DND-41 (cell line): ENCODE results near the gene GPR61.

Source experiments
- ATAC-seq: fragments of 200-7000 bp; cut with Tn5 transposase; 3 replicates; pipeline ENCODE4 v1.9.1; 2021; ENCODE audit warnings: low read depth; ENCODE audit not compliant: insufficient read depth
- DNase-seq: peaks from one replicate; pipeline ENCODE4 v3.0.0-alpha.2; 2020
- H2AFZ ChIP-seq: 2 replicates; pipeline ENCODE4 v1.6.0; 2012; ENCODE audit warnings: low read depth, low read length
- H3K27ac ChIP-seq: 2 replicates; pipeline ENCODE4 v1.5.1; 2012; ENCODE audit warnings: low read length, inconsistent platforms
- H3K27me3 ChIP-seq: fragments of 200-600 bp; sonication (generic); 2 replicates; pipeline ENCODE4 v1.6.0; 2012; ENCODE audit warnings: low read length, mild to moderate bottlenecking, inconsistent platforms; ENCODE audit not compliant: insufficient read depth, poor library complexity
- H3K36me3 ChIP-seq: 2 replicates; pipeline ENCODE4 v1.5.1; 2012; ENCODE audit warnings: low read length, inconsistent platforms; ENCODE audit not compliant: insufficient read depth
- H3K4me1 ChIP-seq: 2 replicates; pipeline ENCODE4 v1.5.1; 2012; ENCODE audit warnings: mild to moderate bottlenecking, low read length; ENCODE audit not compliant: insufficient read depth
- H3K4me2 ChIP-seq: 2 replicates; pipeline ENCODE4 v1.6.0; 2012; ENCODE audit warnings: mild to moderate bottlenecking, moderate library complexity, low read length, inconsistent platforms; ENCODE audit not compliant: insufficient read depth
- H3K4me3 ChIP-seq, 2 experiments: fragments of 200-600 bp in 1 of 2; shearing (Covaris generic) in 1 of 2; 2 replicates each; pipeline ENCODE4 v1.5.1; 2012 to 2016; ENCODE audit warnings: inconsistent platforms in 2 of 2, low read length in 2 of 2, mild to moderate bottlenecking in 2 of 2, low read depth in 1 of 2, moderate library complexity in 1 of 2
- H3K79me2 ChIP-seq: 2 replicates; pipeline ENCODE4 v1.6.0; 2012; ENCODE audit warnings: low read length, inconsistent platforms; ENCODE audit not compliant: insufficient read depth
- H3K9ac ChIP-seq: 2 replicates; pipeline ENCODE4 v1.6.0; 2012; ENCODE audit warnings: low read depth, mild to moderate bottlenecking, inconsistent platforms, low read length, moderate library complexity
- H3K9me3 ChIP-seq: 2 replicates; pipeline ENCODE4 v1.5.1; 2012; ENCODE audit warnings: low read length, moderate library complexity, mild to moderate bottlenecking, inconsistent platforms; ENCODE audit not compliant: insufficient read depth, severe bottlenecking
- H4K20me1 ChIP-seq: 2 replicates; pipeline ENCODE4 v1.6.0; 2012; ENCODE audit warnings: low read length; ENCODE audit not compliant: insufficient read depth
- CTCF ChIP-seq: IDR thresholded peaks from 2 replicates; pipeline ENCODE4 v1.5.1; 2012; ENCODE audit warnings: borderline replicate concordance, low read length, moderate library complexity, mild to moderate bottlenecking; ENCODE audit not compliant: poor library complexity, severe bottlenecking; ENCODE audit errors: extremely low read depth
- EZH2 ChIP-seq: IDR thresholded peaks from 3 replicates; pipeline ENCODE4 v1.6.1; 2012; ENCODE audit warnings: borderline replicate concordance, low read depth, mild to moderate bottlenecking, moderate library complexity, low read length, inconsistent platforms; ENCODE audit not compliant: severe bottlenecking

The GPR61 gene

GRCh38 chr1:109508873-109509175, 30.8 kb upstream of the GPR61 start:
- H3K4me3 ChIP-seq = no peak overlapping the region
- peaks cover 12% of the 10 kb centered on the region for H3K27me3 ChIP-seq
- no peaks in the 10 kb centered on the region for H4K20me1 ChIP-seq
- H3K27ac ChIP-seq = no peak overlapping the region
- peaks cover 9% of the 10 kb centered on the region; the same call in 1 of the 2 replicates for H3K4me1 ChIP-seq
- H3K79me2 ChIP-seq = no peaks in the 10 kb centered on the region
- no peak overlapping the region for H2AFZ ChIP-seq
- ATAC-seq (no peak), DNase-seq (no peak)
- peak overlapping the region; percentile 68; the same call in 1 of the 2 replicates for H3K4me2 ChIP-seq
- no peaks in the 10 kb centered on the region for H3K36me3 ChIP-seq
- no peak overlapping the region for H3K9ac ChIP-seq
- TF ChIP-seq CTCF = no peak
- TF ChIP-seq EZH2 = no peak
- H3K9me3 ChIP-seq = no peaks in the 10 kb centered on the region

- Histone ChIP-seq H3K4me1 (peaks cover 9% of the 10 kb centered on the region; the same call in 1 of the 2 replicates), H3K4me3 (peak within 1 kb of the TSS in 1 of 2 experiments; percentile 53; a peak in 2 of 4 replicates), H3K4me2 (peak within 1 kb of the TSS; percentile 68), H3K36me3 (no peaks in the 10 kb centered on the region), H3K79me2 (no peaks in the 10 kb centered on the region), H4K20me1 (no peaks in the 10 kb centered on the region), H3K27ac (no peak within 1 kb of the TSS), H3K9ac (0 out of 2 replicates have a peak within 1 kb of the TSS, but pooled peaks have one; percentile 21), H2AFZ (peak within 1 kb of the TSS; percentile 71), H3K9me3 (no peaks in the 10 kb centered on the region), H3K27me3 (peaks cover 12% of the 10 kb centered on the region)
- ATAC-seq = peak; percentile 56
- TF ChIP-seq EZH2 (no peak), CTCF (no peak)
- DNase-seq = peak; percentile 46
Observed at GRCh38 chr1:109509176-109510134, 30.2 kb upstream of the GPR61 start, which contains the start of gene AMIGO1. Gene AMIGO1 (minus strand): TSS chr1:109509727. CDS start chr1:109508912, 815 bp downstream.

- no peak overlapping the region for H3K4me2 ChIP-seq
- no peak for TF ChIP-seq CTCF
- TF ChIP-seq EZH2 = no peak
- H3K27me3 ChIP-seq = peaks cover 12% of the 10 kb centered on the region
- H3K4me3 ChIP-seq = no peak overlapping the region
- no peaks in the 10 kb centered on the region for H3K9me3 ChIP-seq
- H3K9ac ChIP-seq = no peak overlapping the region
- H2AFZ ChIP-seq = no peak overlapping the region
- H3K36me3 ChIP-seq = no peaks in the 10 kb centered on the region
- ATAC-seq (no peak), DNase-seq (no peak)
- H3K79me2 ChIP-seq = no peaks in the 10 kb centered on the region
- no peaks in the 10 kb centered on the region for H4K20me1 ChIP-seq
- no peak overlapping the region for H3K27ac ChIP-seq
- peaks cover 9% of the 10 kb centered on the region; the same call in 1 of the 2 replicates for H3K4me1 ChIP-seq
Observed at GRCh38 chr1:109513110-109513710, 26.5 kb upstream of the GPR61 start.
